Esophagus squamous epithelium (tissue), 5 donors: ENCODE data around the gene BSPH1. TPM values are rescaled to one million over a fixed set of nuclear protein-coding genes. Genes with fewer than 3 reads are reported as not detected.

ENCODE experiments used
- DNase-seq: peaks from one replicate; lab custom pipeline; 2025; lab: John Stamatoyannopoulos, UW
- H3K27ac ChIP-seq, 4 donors: fragments of 200-600 bp; sonication (generic); one replicate each; pipeline ENCODE4 v1.5.1; 2016 to 2019; ENCODE audit warnings: mild to moderate bottlenecking in 1 of 4
- H3K27me3 ChIP-seq, 4 donors: fragments of 200-600 bp; sonication (generic); 1 replicate in 3 of 4; 2 replicates in 1 of 4; pipeline versions ENCODE4 v1.5.1 to v1.6.0; 2017 to 2021; ENCODE audit warnings: antibody characterized with exemption in 1 of 4
- H3K36me3 ChIP-seq, 3 donors: fragments of 200-600 bp; sonication (generic); one replicate each; pipeline ENCODE4 v1.5.1; 2016 to 2019
- H3K4me1 ChIP-seq, 3 donors: fragments of 200-600 bp; sonication (generic); one replicate each; pipeline ENCODE4 v1.5.1; 2017 to 2019
- H3K4me3 ChIP-seq, 4 donors: fragments of 200-600 bp; sonication (generic); 1 replicate in 3 of 4; 2 replicates in 1 of 4; pipeline ENCODE4 v1.5.1; 2016 to 2019; ENCODE audit warnings: mild to moderate bottlenecking in 2 of 4, moderate library complexity in 1 of 4
- H3K9me3 ChIP-seq, 3 donors: fragments of 200-600 bp; sonication (generic); one replicate each; pipeline ENCODE4 v1.5.1; 2016 to 2019
- CTCF ChIP-seq, 6 experiments: fragments of 450-650 bp in 4 of 6; fragments of 200-600 bp in 2 of 6; sonication (generic) in 2 of 6; IDR thresholded peaks; one replicate each; pipeline ENCODE4 v1.5.1; 2016 to 2019; ENCODE audit warnings: antibody characterized with exemption in 6 of 6, mild to moderate bottlenecking in 4 of 6, moderate library complexity in 4 of 6
- POLR2A ChIP-seq, 4 donors: fragments of 450-650 bp; IDR thresholded peaks; one replicate each; pipeline ENCODE4 v1.6.1; 2017; ENCODE audit warnings: antibody characterized with exemption in 4 of 4, mild to moderate bottlenecking in 4 of 4, moderate library complexity in 3 of 4
- WGBS, 2 donors: methylation state at CpG; one replicate each; pipeline ENCODE4 v1.1.5; 2018; 5-methylcytosine and 5-hydroxymethylcytosine counted together
- intact Hi-C: fragments of 100-400 bp; cut with DNase I; formaldehyde crosslinking; loops from one replicate; pipeline ENCODE4 v1.15.0; 2022
- total RNA-seq, 4 donors: library from RNA; depleted of rRNA; stranded (reverse); fragments of >200 nt; gene quantifications; one replicate each; pipeline ENCODE4 v1.1.0, GENCODE V29; 2016
- donor health status: DM: yes; HTN: yes; CAD: no.

BSPH1 gene
- not detected for total RNA-seq

GRCh38 chr19:47992070-47992469 is at the start of gene BSPH1:
Gene BSPH1 (minus strand): TSS chr19:47992170. CDS start chr19:47992081, 89 bp downstream.
- no peaks in the 10 kb centered on the region for H3K36me3 ChIP-seq
- H3K27me3 ChIP-seq = peaks cover 0 to 60% (median 0%) of the 10 kb centered on the region in 4 donors
- intact Hi-C loops = no loop called here
- WGBS, 2 donors = 54 to 56% methylated on average over 2 of the region's 2 CpGs
- no peaks in the 10 kb centered on the region for H3K9me3 ChIP-seq
- no peak within 1 kb of the TSS for H3K4me3 ChIP-seq
- no peak for DNase-seq
- H3K27ac ChIP-seq = no peak within 1 kb of the TSS
- TF ChIP-seq POLR2A (IDR thresholded peaks at IDR 0.05) (no peak), CTCF (IDR thresholded peaks at IDR 0.05) (no peak)
- H3K4me1 ChIP-seq = no peaks in the 10 kb centered on the region

GRCh38 chr19:48036765-48037164 is 44.8 kb upstream of the BSPH1 start:
- Histone ChIP-seq H3K4me1 (no peaks in the 10 kb centered on the region), H3K27ac (no peak overlapping the region), H3K27me3 (peaks cover 0 to 12% (median 0%) of the 10 kb centered on the region in 4 donors), H3K4me3 (no peak overlapping the region), H3K36me3 (no peaks in the 10 kb centered on the region), H3K9me3 (peaks cover 0 to 4% (median 0%) of the 10 kb centered on the region in 3 donors)
- 65 to 75% methylated on average over 2 of the region's 2 CpGs for WGBS, 2 donors
- intact Hi-C loops = no loop called here
- TF ChIP-seq CTCF (IDR thresholded peaks at IDR 0.05) (no peak), POLR2A (IDR thresholded peaks at IDR 0.05) (no peak)
- DNase-seq = no peak

GRCh38 chr19:48033604-48034003 is 41.6 kb upstream of the BSPH1 start:
- H3K4me3 ChIP-seq = no peak overlapping the region
- no peak for TF ChIP-seq POLR2A (IDR thresholded peaks at IDR 0.05)
- TF ChIP-seq CTCF (IDR thresholded peaks at IDR 0.05) = no peak
- H3K36me3 ChIP-seq = no peaks in the 10 kb centered on the region
- intact Hi-C loops = no loop called here
- no peak for DNase-seq
- WGBS, 2 donors = 70 to 71% methylated on average over 5 of the region's 5 CpGs
- no peak overlapping the region for H3K27ac ChIP-seq
- peaks cover 0 to 4% (median 0%) of the 10 kb centered on the region in 3 donors for H3K9me3 ChIP-seq
- H3K4me1 ChIP-seq = no peaks in the 10 kb centered on the region
- H3K27me3 ChIP-seq = peaks cover 0 to 25% (median 0%) of the 10 kb centered on the region in 4 donors

DNA sequence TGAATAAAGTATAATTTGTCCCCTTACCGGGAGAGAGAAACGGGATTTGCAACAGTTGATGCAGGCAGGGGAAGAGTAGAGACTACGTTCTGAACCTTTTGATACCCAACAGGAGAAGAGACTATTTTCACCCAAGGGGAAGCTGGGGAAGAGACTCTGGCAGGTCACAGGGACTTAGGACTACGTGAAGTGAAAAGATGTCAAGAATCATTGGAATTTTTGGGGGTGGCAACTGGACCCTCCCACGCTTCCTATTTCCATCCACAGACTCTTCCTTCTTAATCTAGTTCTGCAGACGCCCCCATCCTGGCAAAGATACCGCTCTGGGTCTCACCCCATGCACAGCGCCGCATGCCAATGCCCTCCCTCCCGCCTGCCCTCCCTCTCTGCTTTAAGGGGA is 38.1 kb upstream of the BSPH1 start:
- Histone ChIP-seq H3K4me3 (no peak overlapping the region), H3K36me3 (no peaks in the 10 kb centered on the region), H3K27ac (no peak overlapping the region), H3K4me1 (no peaks in the 10 kb centered on the region), H3K9me3 (no peaks in the 10 kb centered on the region), H3K27me3 (peaks cover 0 to 42% (median 0%) of the 10 kb centered on the region in 4 donors)
- intact Hi-C loops = no loop called here
- 53 to 70% methylated on average over 10 of the region's 10 CpGs for WGBS, 2 donors
- no peak for TF ChIP-seq POLR2A (IDR thresholded peaks at IDR 0.05)
- no peak for TF ChIP-seq CTCF (IDR thresholded peaks at IDR 0.05)
- no peak for DNase-seq

DNA sequence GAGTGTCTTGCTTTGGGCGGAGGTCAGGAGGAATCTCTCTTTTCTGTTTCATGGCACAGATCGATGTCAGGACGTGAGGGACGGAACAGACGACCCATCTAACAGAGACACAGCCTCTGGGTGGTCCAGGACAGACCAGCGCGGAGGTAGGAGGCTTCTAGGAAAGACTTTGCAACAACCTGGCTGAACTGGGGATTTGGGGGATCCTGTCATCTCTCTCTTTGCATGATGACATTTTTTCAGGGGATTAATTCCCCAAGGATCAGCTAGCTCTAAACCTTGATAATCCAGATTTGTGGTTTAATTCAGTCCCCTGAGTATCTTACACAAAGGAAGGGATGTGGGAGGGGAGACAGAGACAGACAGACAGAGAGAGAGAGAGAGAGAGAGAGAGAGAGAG is 37.5 kb upstream of the BSPH1 start:
- WGBS, 2 donors = 69 to 72% methylated on average over 5 to 7 of the region's 7 CpGs
- Histone ChIP-seq H3K4me3 (no peak overlapping the region), H3K36me3 (no peaks in the 10 kb centered on the region), H3K27me3 (peaks cover 0 to 49% (median 0%) of the 10 kb centered on the region in 4 donors), H3K27ac (no peak overlapping the region), H3K9me3 (no peaks in the 10 kb centered on the region), H3K4me1 (no peaks in the 10 kb centered on the region)
- intact Hi-C loops = no loop called here
- no peak for DNase-seq
- no peak for TF ChIP-seq CTCF (IDR thresholded peaks at IDR 0.05)
- no peak for TF ChIP-seq POLR2A (IDR thresholded peaks at IDR 0.05)
